ENCODE results near the gene CKMT2. TPM values are rescaled to one million over a fixed set of nuclear protein-coding genes. Genes with fewer than 3 reads are reported as not detected.
A peak's percentile ranks its signal among the peaks of the same experiment; 100 is the strongest.

Gene CKMT2
- total RNA-seq, 1 donor from 2014 or later, result 1,933 TPM

DNA sequence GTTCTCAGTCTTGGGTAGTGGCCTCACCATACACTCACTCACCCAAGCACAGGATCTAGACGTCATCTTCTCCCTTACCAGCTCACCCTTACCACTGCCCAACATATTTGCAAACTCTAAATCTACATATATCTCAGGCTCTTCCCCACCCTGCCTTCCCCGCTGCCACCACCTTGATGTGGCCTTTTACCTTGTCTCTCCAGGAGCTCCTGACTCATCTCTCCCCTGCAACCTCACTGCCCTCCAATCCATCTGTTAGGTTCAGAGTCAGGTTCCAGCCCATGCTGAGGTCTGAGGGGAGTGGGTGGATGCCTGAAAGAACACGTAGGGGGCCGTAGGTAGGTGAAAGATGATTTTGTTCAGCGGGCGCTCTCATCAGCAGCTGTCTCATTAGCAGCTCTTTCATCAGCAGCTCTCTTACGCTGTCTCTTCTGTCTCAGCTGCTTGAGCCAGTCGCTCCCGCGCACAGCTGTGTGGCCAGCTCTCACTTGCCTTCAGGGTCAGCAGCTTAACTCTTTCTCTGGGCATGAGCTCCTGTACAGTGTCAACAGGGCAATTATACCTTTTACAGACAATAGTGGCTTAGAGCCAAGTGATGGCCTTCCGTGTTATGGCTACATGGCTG, 23.1 kb upstream of the CKMT2 start:
- no peak for DNase-seq
- intact Hi-C loops (cut with DNase I), result loop anchor here (10.0 kb wide), 1 partner anchor 85 kb away; no protein-coding TSS in a partner anchor
- no peak for ATAC-seq (ENCODE audit: poor library complexity)

DNA sequence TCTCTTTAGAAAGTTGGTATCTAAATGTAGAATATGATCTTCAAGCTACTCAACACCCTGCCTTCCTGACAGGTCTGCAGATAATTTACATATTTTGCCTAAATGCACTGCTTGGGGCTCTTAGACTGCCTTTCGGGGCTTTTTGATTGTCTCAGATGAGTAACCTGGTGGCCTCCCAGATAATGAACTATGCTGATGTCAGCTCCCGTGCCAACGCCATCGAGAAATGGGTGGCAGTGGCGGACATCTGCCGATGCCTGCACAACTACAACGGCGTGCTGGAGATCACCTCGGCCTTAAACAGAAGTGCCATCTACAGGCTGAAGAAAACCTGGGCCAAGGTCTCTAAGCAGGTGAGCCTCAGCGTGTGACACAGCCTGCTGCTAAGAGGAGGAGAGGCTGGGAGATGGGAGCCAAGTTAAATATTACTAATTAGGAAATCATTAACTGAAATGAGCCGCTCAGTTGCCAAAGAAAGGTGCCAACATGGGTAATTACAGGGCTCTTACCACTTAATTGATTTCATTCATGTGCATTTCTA, 20.8 kb upstream of the CKMT2 start:
- ATAC-seq (ENCODE audit: poor library complexity) (no peak), DNase-seq (no peak)
- intact Hi-C loops (cut with DNase I), result no loop called here

DNA sequence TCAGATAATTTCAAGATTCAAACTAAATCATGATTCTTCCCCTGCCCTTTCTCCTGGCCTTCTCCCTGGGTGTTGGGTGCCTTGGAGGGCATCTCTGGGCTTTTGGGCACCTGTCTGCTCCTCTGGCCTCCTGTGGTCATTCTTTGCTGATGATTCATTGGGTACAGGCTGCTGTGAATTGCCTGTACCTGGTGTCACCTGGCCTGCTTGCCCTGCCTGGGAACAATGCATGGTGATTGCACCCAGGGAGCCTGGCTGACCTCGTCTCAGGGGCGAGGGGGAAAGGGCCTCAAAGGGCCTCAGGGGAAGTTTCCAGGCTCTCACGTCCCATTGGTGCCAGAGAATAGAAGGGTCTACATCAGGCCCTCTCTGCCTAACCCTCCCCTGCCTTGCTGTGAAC, 20.1 kb upstream of the CKMT2 start:
- ATAC-seq (ENCODE audit: poor library complexity), result no peak
- intact Hi-C loops (cut with DNase I), result no loop called here
- DNase-seq, result no peak

DNA sequence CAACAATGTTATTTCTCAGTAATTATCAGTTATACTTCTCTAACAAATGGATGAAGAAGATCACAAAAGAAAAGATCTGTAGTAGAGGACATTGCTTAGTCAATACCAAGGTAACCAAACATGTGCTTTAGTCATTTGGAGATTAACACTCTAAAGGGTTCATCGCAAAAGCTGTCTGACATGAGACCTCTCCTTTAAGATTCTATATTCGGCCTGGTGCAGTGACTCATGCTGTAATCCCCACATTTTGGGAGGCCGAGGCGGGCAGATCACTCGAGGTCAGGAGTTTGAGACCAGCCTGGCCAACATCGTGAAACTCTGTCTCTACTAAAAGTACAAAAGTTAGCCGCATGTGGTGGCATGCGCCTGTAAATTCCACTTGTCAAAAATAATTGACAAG, 18.3 kb upstream of the CKMT2 start:
- DNase-seq, result no peak
- no peak for ATAC-seq (ENCODE audit: poor library complexity)
- intact Hi-C loops (cut with DNase I), result no loop called here

DNA sequence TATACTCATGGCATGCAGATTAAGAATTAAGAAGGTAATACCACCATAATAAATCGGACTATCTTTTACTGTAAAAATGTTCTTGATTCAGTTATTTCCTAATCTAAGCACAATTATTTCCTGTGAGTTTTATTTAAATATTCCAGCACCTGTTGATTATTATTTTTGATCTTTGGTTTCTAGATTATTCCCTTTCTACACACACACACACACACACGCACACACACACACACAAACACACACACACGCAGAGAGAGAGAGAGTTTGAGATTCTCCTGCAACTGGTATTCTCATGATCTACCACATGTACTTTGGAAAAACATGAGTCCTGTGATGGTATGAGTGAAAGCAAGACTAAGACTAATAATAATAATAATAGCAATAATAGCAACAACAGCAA, 17.0 kb upstream of the CKMT2 start:
- intact Hi-C loops (cut with DNase I), result no loop called here
- ATAC-seq (ENCODE audit: poor library complexity), result no peak
- no peak for DNase-seq

DNA sequence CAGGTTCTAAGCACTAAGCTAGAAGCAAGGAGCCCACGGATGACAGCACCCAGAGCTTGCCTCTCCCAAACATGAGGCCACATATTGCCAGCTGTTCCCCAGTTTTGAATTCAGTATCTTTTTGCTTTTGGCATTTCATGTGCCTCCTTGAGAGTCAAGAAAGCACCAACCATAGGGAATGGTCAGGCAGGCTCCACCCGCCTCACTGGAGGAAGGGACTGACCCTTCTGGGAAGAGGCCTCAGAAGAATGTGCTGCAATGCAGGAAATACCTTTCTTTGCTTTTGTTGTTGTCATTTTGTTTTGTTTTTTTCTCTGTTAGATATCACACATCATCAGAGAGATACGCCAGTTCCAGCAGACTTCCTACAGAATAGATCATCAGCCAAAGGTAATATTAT, 13.7 kb upstream of the CKMT2 start:
- ATAC-seq (ENCODE audit: poor library complexity), result no peak
- DNase-seq, result no peak
- intact Hi-C loops (cut with DNase I), result no loop called here

DNA sequence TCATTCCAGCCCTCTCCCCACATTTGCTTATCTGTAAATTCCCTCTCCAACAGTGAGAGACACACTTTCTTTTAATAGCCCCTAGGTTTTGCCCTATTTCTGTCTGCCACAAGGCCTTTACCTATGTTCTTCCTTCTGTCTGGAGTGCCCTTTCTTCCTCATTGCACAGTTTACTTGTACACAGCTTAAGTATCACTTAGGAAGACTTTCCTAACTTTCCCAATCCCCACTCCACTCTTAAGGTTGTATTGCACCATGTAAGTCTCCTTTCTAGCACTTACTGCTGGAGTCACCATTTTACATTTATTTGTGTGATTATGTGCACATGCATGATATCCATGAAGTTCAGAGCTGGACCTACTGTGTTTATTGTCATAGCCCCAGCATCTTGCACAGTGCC, 10.8 kb upstream of the CKMT2 start:
- ATAC-seq (ENCODE audit: poor library complexity) (no peak), DNase-seq (no peak)
- intact Hi-C loops (cut with DNase I), result no loop called here

DNA sequence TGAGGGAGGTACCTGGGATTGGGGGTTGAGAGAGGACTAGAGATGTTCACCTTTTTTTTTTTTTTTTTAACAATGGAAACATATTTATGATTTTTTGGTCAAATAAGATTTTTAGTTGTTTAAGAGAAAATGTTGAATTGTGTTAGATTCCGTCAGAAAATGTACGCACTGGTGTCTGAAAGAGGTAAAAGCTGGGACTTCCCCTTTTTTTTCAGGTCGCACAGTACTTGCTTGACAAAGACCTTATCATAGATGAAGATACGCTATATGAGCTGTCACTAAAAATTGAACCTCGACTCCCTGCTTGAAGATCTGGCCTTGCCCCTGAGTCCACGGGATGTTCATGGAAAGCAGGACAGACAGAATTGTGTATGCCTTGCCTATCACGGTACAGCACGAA, 7.7 kb upstream of the CKMT2 start:
- intact Hi-C loops (cut with DNase I), result no loop called here
- no peak for DNase-seq
- ATAC-seq (ENCODE audit: poor library complexity), result no peak

DNA sequence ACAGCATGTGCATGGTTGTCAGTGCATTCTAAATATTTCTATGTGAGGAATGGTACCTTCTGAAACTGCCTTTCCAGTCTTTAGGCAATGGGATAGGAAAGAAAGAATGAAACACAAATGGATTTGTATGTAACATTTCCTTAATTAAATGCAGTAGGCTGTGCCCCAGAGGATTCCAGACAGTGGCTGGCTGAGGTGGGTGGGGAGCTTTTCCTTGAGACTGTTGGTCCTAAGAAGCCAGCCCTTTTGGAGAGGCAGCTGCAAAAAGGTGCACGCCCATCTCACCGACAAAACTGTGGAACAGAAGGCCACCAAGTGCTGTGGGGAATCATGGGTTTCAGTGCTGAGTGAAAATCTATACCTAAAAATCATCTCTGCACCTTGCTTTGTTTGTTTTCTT, 6.8 kb upstream of the CKMT2 start:
- no peak for ATAC-seq (ENCODE audit: poor library complexity)
- DNase-seq, result no peak
- intact Hi-C loops (cut with DNase I), result no loop called here

DNA sequence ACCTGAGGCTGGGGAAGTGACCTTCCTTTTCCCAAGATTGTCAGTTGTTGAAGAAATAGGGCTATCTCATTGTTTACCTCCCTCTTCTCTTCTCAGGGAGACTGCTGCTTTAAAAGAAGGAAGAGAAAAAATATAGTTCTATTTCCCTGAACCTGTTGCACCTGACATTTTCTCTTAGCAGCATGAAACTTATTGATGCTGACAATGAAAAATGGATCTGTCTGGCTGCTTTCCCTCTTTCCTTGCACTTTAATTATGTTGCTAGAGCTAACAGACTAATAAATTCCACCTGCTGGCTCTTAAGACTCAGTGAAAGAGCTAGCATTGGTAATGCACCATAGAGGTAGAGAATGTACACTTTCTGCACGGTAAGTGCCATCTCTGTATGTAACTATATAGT, 6.2 kb upstream of the CKMT2 start:
- intact Hi-C loops (cut with DNase I), result no loop called here
- ATAC-seq (ENCODE audit: poor library complexity), result no peak
- DNase-seq, result no peak

DNA sequence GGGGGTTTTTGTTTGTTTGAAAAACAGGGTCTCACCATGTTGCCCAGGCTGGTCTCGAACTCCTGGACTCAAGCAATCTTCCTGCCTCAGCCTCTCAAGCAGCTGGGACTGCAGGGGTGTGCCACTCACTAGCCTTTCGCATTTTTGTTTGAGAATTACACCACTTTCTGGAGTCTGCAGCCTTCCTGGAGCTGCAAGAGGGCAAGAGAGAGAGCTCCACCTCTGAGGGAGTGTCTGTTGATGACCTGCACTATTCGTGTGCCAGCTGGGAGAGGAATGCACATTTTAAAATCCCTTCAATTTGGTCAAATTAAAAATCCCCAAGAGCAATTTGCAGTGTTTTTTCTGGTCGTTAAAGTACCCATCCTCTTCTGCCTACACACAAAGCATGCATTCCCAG, 5.0 kb upstream of the CKMT2 start:
- DNase-seq (no peak), ATAC-seq (ENCODE audit: poor library complexity) (no peak)
- intact Hi-C loops (cut with DNase I), result no loop called here

DNA sequence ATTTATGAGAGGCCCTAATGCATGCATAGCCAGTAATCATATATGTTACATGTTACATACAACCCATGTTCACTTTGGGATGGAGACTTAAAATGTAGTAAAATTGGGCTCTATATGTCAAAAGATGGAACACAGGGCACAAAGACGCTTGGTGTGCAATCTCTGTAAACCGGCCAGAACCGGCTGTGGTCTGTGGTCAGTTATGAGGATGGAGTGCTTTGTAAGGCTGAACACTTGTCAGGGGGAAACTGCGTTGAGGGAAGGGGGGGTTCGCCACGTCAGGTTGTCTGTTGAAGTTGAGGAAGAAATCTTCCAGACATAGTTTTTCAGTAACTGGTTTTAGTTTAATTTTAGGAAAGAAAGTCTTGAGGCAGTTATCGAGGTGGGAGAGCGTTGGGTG, 2.7 kb upstream of the CKMT2 start:
- DNase-seq, result no peak
- intact Hi-C loops (cut with DNase I), result no loop called here
- no peak for ATAC-seq (ENCODE audit: poor library complexity)

DNA sequence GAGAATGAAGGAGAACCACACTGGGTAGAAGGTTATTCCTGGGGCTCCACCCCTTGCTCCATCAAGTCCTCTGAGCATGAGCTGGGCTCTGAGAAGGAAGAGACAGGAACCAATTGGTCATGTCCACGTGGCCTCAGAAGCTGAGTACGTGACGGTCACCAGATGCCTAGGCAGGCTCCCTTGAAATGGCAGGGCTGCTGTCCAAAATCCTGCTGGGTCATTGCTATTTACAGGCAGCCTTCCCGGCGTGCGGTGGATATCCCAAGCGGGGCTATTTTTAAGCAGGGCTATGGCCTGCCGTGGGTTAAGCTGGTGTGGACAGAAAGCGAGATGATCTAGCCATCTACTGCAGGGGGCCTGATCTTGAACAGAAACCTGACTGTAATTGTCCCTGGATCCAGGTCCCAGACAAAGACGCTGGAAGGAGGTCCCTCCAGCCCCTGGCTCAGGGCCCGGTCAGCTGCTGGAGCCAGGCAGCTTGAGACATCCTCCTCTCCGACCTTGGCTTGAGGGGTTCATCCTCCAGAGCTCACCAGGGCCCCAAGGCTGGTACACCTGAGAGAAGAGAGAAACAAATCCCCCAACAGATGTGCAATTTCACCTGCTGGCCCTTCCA, 550 bp upstream of the CKMT2 start:
- peak; percentile 74 for ATAC-seq (ENCODE audit: poor library complexity)

DNA sequence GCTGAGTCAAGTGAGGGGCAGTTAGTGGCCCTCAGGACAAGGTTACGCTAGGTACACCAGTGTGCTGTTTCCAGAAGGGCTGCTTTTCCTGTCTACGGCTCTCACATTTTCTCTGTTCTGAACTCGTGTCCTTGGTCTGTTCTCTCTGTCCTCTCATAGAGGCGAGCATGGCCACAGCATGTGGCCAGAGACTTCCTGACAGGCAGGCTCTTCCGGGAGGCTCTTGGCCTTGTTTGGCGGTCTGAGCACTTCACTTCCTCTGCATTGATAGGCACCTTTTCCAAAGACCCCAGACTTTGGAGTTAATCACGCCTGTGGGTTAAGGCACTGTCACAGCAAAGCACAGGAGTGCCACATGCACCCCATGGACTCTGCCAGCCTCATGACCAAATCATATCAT, 1.2 kb downstream of the CKMT2 start:
- no peak for DNase-seq
- peak; percentile 1 for ATAC-seq (ENCODE audit: poor library complexity)
- intact Hi-C loops (cut with DNase I), result no loop called here

More for the DNA sequence above, 550 bp upstream of the CKMT2 start:
- intact Hi-C loops (cut with DNase I), result no loop called here
- peak; percentile 89 for DNase-seq

DNA sequence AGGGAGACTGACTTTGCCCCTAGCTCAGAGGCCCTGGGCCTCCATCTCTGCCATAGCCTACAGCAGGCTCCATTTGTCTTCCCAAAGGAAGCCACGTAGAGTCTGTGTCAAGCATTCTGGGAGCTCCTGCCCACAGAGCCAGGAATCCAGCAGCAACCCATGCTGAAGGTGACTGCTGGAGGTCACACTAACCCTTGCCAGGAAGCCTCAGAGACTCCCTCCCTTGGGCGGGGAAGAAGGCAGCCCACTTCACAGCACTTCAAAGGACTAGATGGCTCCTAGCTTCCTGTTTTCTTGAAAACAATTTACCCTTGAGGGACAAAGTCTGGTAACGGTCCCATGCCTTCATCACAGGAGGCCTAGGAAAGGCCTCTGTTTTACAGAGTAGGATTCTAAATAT, 1.7 kb downstream of the CKMT2 start:
- intact Hi-C loops (cut with DNase I), result no loop called here
- ATAC-seq (ENCODE audit: poor library complexity) (peak; percentile 32), DNase-seq (no peak)

DNA sequence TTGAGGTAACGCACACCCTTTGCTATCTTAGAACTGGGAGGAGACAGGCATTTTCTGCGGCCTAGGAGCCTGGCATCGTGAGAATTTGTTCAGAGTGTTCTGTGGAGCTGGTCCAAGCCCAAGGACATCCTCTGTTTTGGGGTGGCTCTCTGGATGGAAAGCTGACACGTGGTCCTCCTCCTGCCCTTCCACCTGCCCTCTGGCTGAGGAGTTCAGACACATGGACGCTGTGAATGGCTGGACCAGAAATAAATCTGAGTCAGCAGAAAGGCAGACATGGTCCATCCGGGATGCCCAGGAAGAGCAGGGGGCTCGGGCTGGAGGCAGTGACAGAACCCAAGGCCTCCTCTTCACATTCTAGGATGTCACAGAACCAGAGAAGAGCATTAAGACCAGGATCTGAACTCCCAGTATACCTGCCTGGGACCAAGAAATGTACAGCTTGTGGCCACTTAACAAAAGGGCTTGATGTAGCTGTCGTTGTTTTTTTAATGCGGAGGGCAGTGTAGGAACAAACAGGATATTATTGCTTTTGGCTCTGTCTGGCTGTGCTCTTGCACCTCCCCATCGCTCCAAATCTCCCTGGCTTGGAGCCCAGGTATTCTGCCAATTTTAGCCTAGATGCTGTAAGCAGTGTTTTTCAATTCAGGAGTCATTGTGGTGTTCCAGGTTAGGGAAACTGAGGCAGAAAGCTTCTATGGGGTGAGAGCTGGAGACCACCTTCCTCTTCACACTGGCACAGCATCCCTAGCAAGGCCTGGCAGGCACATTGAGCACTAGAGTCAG, 2.4 kb downstream of the CKMT2 start:
- intact Hi-C loops (cut with DNase I), result no loop called here
- ATAC-seq (ENCODE audit: poor library complexity), result peak; percentile 49
- DNase-seq, result peak; percentile 61

DNA sequence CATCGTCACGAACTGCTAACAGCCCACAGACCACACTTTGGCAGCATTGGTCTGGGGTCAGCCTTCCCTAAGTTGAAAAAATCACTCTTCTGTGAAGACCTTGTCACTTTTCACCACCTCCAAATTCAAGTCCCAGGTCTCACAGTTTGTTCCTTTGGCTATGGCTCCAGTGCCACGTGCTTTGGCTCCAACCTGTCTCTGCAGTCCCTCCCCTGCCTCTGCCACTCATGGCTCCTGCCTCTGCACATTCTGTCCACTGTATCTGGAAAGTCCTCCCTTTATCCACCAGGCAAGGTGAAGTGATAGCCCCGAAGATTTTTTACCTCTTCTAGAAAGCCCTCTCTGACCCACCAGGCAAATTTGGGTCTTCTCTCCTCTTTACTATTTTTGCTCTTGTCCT, 5.3 kb downstream of the CKMT2 start:
- ATAC-seq (ENCODE audit: poor library complexity) (peak; percentile 44), DNase-seq (no peak)
- intact Hi-C loops (cut with DNase I), result no loop called here

DNA sequence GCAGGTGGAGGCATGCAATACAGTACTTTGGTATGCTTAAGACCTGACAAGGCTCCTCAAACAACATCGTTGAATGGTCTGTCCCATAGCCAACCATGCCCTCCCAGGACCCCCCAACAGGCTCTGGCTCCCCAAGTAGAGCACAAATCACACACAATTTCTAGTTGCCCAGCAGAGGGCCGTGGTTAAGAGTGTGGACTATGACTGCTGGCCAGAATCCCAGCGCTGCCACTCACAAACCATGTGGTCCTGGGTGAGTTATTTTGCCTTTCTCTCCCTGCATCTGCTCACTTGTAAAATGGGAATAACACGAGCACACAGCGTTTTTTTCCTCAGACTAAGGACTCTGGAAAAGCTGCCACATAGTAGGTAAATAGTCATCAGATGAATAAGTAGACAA, 6.5 kb downstream of the CKMT2 start:
- DNase-seq (no peak), ATAC-seq (ENCODE audit: poor library complexity) (no peak)
- intact Hi-C loops (cut with DNase I), result no loop called here

DNA sequence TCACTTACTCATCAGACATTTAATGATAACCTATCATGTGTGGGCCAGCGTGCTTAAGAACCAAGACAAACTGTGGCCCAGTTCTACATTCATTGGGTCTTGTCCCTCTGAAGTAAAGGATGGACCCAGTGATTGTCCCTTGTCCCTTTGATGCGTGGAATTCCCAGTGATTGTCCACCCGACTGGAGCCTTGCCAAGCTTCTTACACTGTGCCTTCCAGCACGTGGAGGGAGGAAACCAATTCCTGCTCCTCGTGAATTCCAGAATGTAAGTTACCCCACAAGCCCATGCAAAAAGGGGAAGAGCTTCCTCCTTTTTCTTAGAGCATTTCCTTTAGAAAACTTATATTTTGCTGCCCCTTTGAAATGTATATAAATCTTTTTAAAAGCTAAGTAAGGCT, 7.9 kb downstream of the CKMT2 start:
- intact Hi-C loops (cut with DNase I), result no loop called here

More for the DNA sequence above, 7.9 kb downstream of the CKMT2 start:
- ATAC-seq (ENCODE audit: poor library complexity) (no peak), DNase-seq (no peak)
